Gastroesophageal sphincter (tissue), 3 donors: ENCODE measurements around the gene CLEC11A.

Experiments
- POLR2A ChIP-seq, 2 donors: fragments of 450-650 bp; IDR thresholded peaks; one replicate each; pipeline ENCODE4 v1.6.1; 2017; ENCODE audit warnings: antibody characterized with exemption in 2 of 2, mild to moderate bottlenecking in 2 of 2, moderate library complexity in 1 of 2
- POLR2AphosphoS5 ChIP-seq: sonication (generic); formaldehyde crosslinking; IDR thresholded peaks from one replicate; pipeline ENCODE4 v1.6.1; 2017; ENCODE audit warnings: antibody characterized with exemption
- TF ChIP-seq, protein P1 (sequence below), 4 experiments: fragments of 200-600 bp in 2 of 4; fragments of 450-650 bp in 2 of 4; sonication (generic) in 1 of 4; IDR thresholded peaks; one replicate each; pipeline ENCODE4 v1.5.1; 2017 to 2019; ENCODE audit warnings: antibody characterized with exemption in 4 of 4, mild to moderate bottlenecking in 2 of 4, moderate library complexity in 2 of 4

DNA sequence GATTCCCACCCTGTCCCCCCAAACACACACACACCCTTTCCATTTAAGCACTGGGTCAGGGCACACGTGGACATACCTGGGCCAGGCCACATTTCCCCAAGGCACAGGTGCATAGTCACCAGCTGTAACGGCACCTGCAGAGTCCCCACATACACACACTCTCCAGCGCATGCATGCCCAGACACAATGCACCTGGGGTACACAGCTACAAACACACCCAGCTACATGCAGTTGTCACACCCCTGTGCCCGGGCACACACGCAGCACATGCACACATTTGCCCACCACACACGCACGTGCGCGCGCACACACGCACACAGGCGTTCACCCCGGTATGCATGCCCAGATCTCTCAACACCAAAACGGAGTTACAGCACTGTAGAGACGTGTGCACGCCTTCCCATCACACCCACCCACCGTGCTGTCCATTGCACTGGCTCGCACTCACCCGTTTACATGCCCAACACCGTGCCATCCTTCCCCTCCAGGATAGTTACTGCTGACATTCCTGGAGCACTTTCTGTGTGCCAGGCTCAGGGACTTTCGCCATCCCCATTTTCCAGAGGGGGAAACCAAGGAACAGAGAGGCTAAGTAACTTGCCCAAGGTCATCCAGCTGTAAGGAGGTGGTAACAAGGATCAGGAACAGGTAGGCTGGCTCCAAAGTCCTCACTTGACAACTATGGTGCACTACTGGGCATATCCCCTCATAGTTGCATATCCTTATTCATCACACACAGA, 2.8 kb upstream of the CLEC11A start:
- TF ChIP-seq, protein P1, sequence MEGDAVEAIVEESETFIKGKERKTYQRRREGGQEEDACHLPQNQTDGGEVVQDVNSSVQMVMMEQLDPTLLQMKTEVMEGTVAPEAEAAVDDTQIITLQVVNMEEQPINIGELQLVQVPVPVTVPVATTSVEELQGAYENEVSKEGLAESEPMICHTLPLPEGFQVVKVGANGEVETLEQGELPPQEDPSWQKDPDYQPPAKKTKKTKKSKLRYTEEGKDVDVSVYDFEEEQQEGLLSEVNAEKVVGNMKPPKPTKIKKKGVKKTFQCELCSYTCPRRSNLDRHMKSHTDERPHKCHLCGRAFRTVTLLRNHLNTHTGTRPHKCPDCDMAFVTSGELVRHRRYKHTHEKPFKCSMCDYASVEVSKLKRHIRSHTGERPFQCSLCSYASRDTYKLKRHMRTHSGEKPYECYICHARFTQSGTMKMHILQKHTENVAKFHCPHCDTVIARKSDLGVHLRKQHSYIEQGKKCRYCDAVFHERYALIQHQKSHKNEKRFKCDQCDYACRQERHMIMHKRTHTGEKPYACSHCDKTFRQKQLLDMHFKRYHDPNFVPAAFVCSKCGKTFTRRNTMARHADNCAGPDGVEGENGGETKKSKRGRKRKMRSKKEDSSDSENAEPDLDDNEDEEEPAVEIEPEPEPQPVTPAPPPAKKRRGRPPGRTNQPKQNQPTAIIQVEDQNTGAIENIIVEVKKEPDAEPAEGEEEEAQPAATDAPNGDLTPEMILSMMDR (IDR thresholded peaks at IDR 0.05): no peak
- no peak for TF ChIP-seq POLR2AphosphoS5
- no peak for TF ChIP-seq POLR2A (IDR thresholded peaks at IDR 0.05)
